Endodermal cell (in vitro differentiated cells): ENCODE measurements around the gene ENTPD1. TPM values are rescaled to one million over a fixed set of nuclear protein-coding genes. Genes with fewer than 3 reads are reported as not detected.
"Not testable (repeated sequence)": the region's sequence is repeated elsewhere in the genome, so short reads cannot be mapped to it uniquely, and the experiment has no call there.

Experiments used
- DNase-seq: peaks from one replicate; pipeline ENCODE4 v3.0.0-alpha.2; 2017
- H3K27ac ChIP-seq: 2 replicates; pipeline ENCODE4 v1.5.1; 2013; ENCODE audit warnings: mild to moderate bottlenecking, low read depth, low read length, moderate library complexity
- H3K27me3 ChIP-seq: 2 replicates; pipeline ENCODE4 v1.6.1; 2013; ENCODE audit warnings: mild to moderate bottlenecking, low read length, moderate library complexity; ENCODE audit not compliant: insufficient read depth, control insufficient read depth, poor library complexity, severe bottlenecking
- H3K36me3 ChIP-seq: 2 replicates; pipeline ENCODE4 v1.7.0; 2013; ENCODE audit warnings: mild to moderate bottlenecking, low read length, moderate library complexity; ENCODE audit not compliant: control insufficient read depth, insufficient read depth
- H3K4me1 ChIP-seq: one replicate; pipeline ENCODE4 v1.7.0; 2013; ENCODE audit warnings: low read length; ENCODE audit not compliant: control insufficient read depth, insufficient read depth
- H3K4me3 ChIP-seq: 2 replicates; pipeline ENCODE4 v1.5.1; 2013; ENCODE audit warnings: mild to moderate bottlenecking, low read length, moderate library complexity
- H3K9ac ChIP-seq: 2 replicates; pipeline ENCODE4 v1.6.1; 2013; ENCODE audit warnings: mild to moderate bottlenecking, low read length, moderate library complexity; ENCODE audit not compliant: poor library complexity, severe bottlenecking; ENCODE audit errors: extremely low read depth
- H3K9me3 ChIP-seq: 2 replicates; pipeline ENCODE4 v1.6.1; 2013; ENCODE audit warnings: mild to moderate bottlenecking, low read length, moderate library complexity; ENCODE audit not compliant: control insufficient read depth
- H3K27ac Mint-ChIP-seq: 2 replicates; pipeline ENCODE4 v1.8.0; 2020; ENCODE audit warnings: mixed read lengths
- H3K27me3 Mint-ChIP-seq: 2 replicates; pipeline ENCODE4 v1.8.0; 2021; ENCODE audit warnings: mild to moderate bottlenecking, mixed read lengths; ENCODE audit not compliant: insufficient read depth
- H3K36me3 Mint-ChIP-seq: 2 replicates; pipeline ENCODE4 v1.8.0; 2020; ENCODE audit warnings: low read depth, mixed read lengths
- H3K4me1 Mint-ChIP-seq: 2 replicates; pipeline ENCODE4 v1.8.0; 2020; ENCODE audit warnings: mixed read lengths
- H3K4me3 Mint-ChIP-seq: 2 replicates; pipeline ENCODE4 v1.8.0; 2020; ENCODE audit warnings: mild to moderate bottlenecking, moderate library complexity, mixed read lengths
- H3K9me3 Mint-ChIP-seq: 2 replicates; pipeline ENCODE4 v1.8.0; 2020; ENCODE audit warnings: mild to moderate bottlenecking, mixed read lengths
- WGBS, 2 experiments: methylation state at CpG; one replicate each; pipeline versions ENCODE4 v1.1.5 to v1.1.7; 2013; ENCODE audit warnings: missing lambda C conversion rate in 2 of 2, mixed read lengths in 1 of 2; ENCODE audit not compliant: insufficient coverage in 1 of 2, insufficient read length in 1 of 2; 5-methylcytosine and 5-hydroxymethylcytosine counted together
- total RNA-seq, 2 donors: library from RNA; stranded (reverse); fragmentation: NEBNext Ultra II Directional in 1 of 2; extraction: Animal tissue kit (Norgen Biotek cat#: 25700) in 1 of 2; gene quantifications; 2 replicates in 1 of 2; 3 replicates in 1 of 2; pipeline ENCODE4 v1.2.1, GENCODE V29; 2021
- TF ChIP-seq, protein P1 (sequence below): fragments of 200-600 bp; sonication (generic); conservative IDR thresholded peaks from 2 replicates; pipeline ENCODE4 v1.5.0; 2021; ENCODE audit warnings: antibody characterized with exemption, mild to moderate bottlenecking

Gene ENTPD1
- total RNA-seq, 2 donors from 2014 or later = 3.9 TPM

GRCh38 chr10:95770084-95770720 lies 14.2 kb downstream of the ENTPD1 start:
- Mint-ChIP-seq H3K27ac (no peak overlapping the region), H3K27me3 (no peaks in the 10 kb centered on the region), H3K4me3 (no peak overlapping the region), H3K36me3 (peaks cover 6% of the 10 kb centered on the region), H3K9me3 (peaks cover 24% of the 10 kb centered on the region), H3K4me1 (peaks cover 7% of the 10 kb centered on the region)
- 87 to 100% methylated on average over 2 to 4 of the region's 4 CpGs for WGBS, 2 experiments
- H3K9me3 ChIP-seq = peaks cover 22% of the 10 kb centered on the region
- H3K4me1 ChIP-seq = no peaks in the 10 kb centered on the region
- no peaks in the 10 kb centered on the region for H3K36me3 ChIP-seq
- no peak overlapping the region for H3K9ac ChIP-seq
- DNase-seq = no peak
- no peak overlapping the region for H3K27ac ChIP-seq
- H3K27me3 ChIP-seq = no peaks in the 10 kb centered on the region
- TF ChIP-seq, protein P1, sequence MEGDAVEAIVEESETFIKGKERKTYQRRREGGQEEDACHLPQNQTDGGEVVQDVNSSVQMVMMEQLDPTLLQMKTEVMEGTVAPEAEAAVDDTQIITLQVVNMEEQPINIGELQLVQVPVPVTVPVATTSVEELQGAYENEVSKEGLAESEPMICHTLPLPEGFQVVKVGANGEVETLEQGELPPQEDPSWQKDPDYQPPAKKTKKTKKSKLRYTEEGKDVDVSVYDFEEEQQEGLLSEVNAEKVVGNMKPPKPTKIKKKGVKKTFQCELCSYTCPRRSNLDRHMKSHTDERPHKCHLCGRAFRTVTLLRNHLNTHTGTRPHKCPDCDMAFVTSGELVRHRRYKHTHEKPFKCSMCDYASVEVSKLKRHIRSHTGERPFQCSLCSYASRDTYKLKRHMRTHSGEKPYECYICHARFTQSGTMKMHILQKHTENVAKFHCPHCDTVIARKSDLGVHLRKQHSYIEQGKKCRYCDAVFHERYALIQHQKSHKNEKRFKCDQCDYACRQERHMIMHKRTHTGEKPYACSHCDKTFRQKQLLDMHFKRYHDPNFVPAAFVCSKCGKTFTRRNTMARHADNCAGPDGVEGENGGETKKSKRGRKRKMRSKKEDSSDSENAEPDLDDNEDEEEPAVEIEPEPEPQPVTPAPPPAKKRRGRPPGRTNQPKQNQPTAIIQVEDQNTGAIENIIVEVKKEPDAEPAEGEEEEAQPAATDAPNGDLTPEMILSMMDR = no peak
- no peak overlapping the region for H3K4me3 ChIP-seq

GRCh38 chr10:95773454-95773853 lies 17.5 kb downstream of the ENTPD1 start:
- H3K4me1 Mint-ChIP-seq, H3K4me3 Mint-ChIP-seq, H3K27ac Mint-ChIP-seq, H3K27ac ChIP-seq, H3K27me3 Mint-ChIP-seq, H3K4me1 ChIP-seq, H3K36me3 ChIP-seq, H3K9ac ChIP-seq, DNase-seq, H3K36me3 Mint-ChIP-seq, H3K4me3 ChIP-seq, H3K27me3 ChIP-seq: not testable (repeated sequence)
- peaks cover 34% of the 10 kb centered on the region for H3K9me3 Mint-ChIP-seq
- H3K9me3 ChIP-seq = peaks cover 18% of the 10 kb centered on the region
- WGBS, 2 experiments = 39% methylated on average over 2 of the region's 2 CpGs; no CpG with 5 or more reads in 1 of the 2 experiments

DNA sequence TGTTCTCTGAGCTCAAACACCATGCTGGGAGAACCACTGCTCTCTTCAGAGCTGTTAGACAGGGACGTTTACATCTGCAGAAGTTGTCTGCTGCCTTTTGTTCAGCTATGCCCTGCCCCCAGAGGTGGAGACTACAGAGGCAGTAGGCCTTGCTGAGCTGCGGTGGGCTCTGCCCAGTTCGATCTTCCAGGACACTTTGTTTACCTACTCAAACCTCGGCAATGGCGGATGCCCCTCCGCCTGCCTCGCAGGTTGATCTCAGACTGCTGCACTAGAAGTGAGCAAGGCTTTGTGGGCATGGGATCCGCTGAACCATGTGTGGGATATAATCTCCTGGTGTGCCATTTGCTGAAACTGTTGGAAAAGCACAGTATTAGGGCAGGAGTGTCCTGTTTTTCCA lies 21.7 kb downstream of the ENTPD1 start:
- H3K4me3 Mint-ChIP-seq, H3K4me1 Mint-ChIP-seq, H3K27me3 ChIP-seq, H3K9ac ChIP-seq, DNase-seq, H3K36me3 ChIP-seq, H3K4me1 ChIP-seq, H3K27ac Mint-ChIP-seq, H3K27me3 Mint-ChIP-seq, H3K4me3 ChIP-seq, H3K27ac ChIP-seq, H3K36me3 Mint-ChIP-seq: not testable (repeated sequence)
- 85 to 89% methylated on average over 7 to 8 of the region's 8 CpGs for WGBS, 2 experiments
- H3K9me3 ChIP-seq = peaks cover 15% of the 10 kb centered on the region
- peaks cover 36% of the 10 kb centered on the region for H3K9me3 Mint-ChIP-seq

GRCh38 chr10:95782318-95782717 lies 26.4 kb downstream of the ENTPD1 start:
- Histone ChIP-seq H3K27me3 (peaks cover 15% of the 10 kb centered on the region), H3K27ac (no peak overlapping the region), H3K4me1 (no peaks in the 10 kb centered on the region), H3K9me3 (peaks cover 8% of the 10 kb centered on the region), H3K9ac (no peak overlapping the region), H3K4me3 (no peak overlapping the region), H3K36me3 (no peaks in the 10 kb centered on the region)
- Mint-ChIP-seq H3K4me1 (no peaks in the 10 kb centered on the region), H3K27me3 (peaks cover 8% of the 10 kb centered on the region), H3K4me3 (no peak overlapping the region), H3K9me3 (peaks cover 12% of the 10 kb centered on the region), H3K36me3 (no peaks in the 10 kb centered on the region), H3K27ac (no peak overlapping the region)
- TF ChIP-seq, protein P1 = no peak
- no peak for DNase-seq
- WGBS, 2 experiments = 79 to 86% methylated on average over 1 to 2 of the region's 2 CpGs
